Fibroblast of lung (primary cell): Measurements from ENCODE around the gene FHIT. TPM values are rescaled to one million over a fixed set of nuclear protein-coding genes. Genes with fewer than 3 reads are reported as not detected.

Experiments used
- DNase-seq, 2 donors: peaks; one replicate each; pipeline versions ENCODE4 v3.0.0 to v3.0.0-alpha.2; 2010; ENCODE audit warnings: low read depth in 2 of 2
- H2AFZ ChIP-seq: 2 replicates; pipeline ENCODE4 v1.5.1; 2012; ENCODE audit warnings: low read length, control low read depth, inconsistent platforms
- H3K27ac ChIP-seq: 2 replicates; pipeline ENCODE4 v1.5.1; 2011; ENCODE audit warnings: low read length, control low read depth; ENCODE audit not compliant: insufficient read depth
- H3K27me3 ChIP-seq: 2 replicates; pipeline ENCODE4 v1.5.1; 2011; ENCODE audit warnings: mild to moderate bottlenecking, low read length; ENCODE audit not compliant: control insufficient read depth, insufficient read depth
- H3K36me3 ChIP-seq: 2 replicates; pipeline ENCODE4 v1.5.1; 2011; ENCODE audit warnings: low read length; ENCODE audit not compliant: control insufficient read depth, insufficient read depth
- H3K4me1 ChIP-seq: 2 replicates; pipeline ENCODE4 v1.5.1; 2011; ENCODE audit warnings: low read length; ENCODE audit not compliant: control insufficient read depth, insufficient read depth; ENCODE audit errors: extremely low read depth
- H3K4me2 ChIP-seq: 2 replicates; pipeline ENCODE4 v1.5.1; 2011; ENCODE audit warnings: low read length, control low read depth; ENCODE audit not compliant: insufficient read depth; ENCODE audit errors: extremely low read depth
- H3K4me3 ChIP-seq, 4 experiments: fragments of 200-600 bp in 1 of 4; sonication (generic) in 1 of 4; replicated peaks in 1 of 4; 2 replicates each; pipeline ENCODE4 v1.5.1; 2011 to 2016; ENCODE audit warnings: low read length in 4 of 4, low read depth in 3 of 4, mild to moderate bottlenecking in 3 of 4, control low read depth in 2 of 4, inconsistent platforms in 1 of 4, mixed read lengths in 1 of 4; ENCODE audit not compliant: insufficient read depth in 1 of 4; ENCODE audit errors: control extremely low read depth in 1 of 4
- H3K79me2 ChIP-seq: 2 replicates; pipeline ENCODE4 v1.5.1; 2012; ENCODE audit warnings: mild to moderate bottlenecking, low read length, inconsistent platforms; ENCODE audit not compliant: control insufficient read depth, insufficient read depth
- H3K9ac ChIP-seq: 2 replicates; pipeline ENCODE4 v1.5.1; 2011; ENCODE audit warnings: mild to moderate bottlenecking, low read length, control low read depth; ENCODE audit not compliant: insufficient read depth
- H3K9me3 ChIP-seq: 2 replicates; pipeline ENCODE4 v1.5.1; 2012; ENCODE audit warnings: low read depth, low read length; ENCODE audit not compliant: control insufficient read depth, insufficient read depth
- H4K20me1 ChIP-seq: 2 replicates; pipeline ENCODE4 v1.5.1; 2011; ENCODE audit warnings: low read length; ENCODE audit not compliant: control insufficient read depth, insufficient read depth; ENCODE audit errors: extremely low read depth
- EZH2 ChIP-seq: IDR thresholded peaks from 2 replicates; pipeline ENCODE4 v1.5.1; 2012; ENCODE audit warnings: low read length, control low read depth, mild to moderate bottlenecking; ENCODE audit errors: missing control alignments
- polyA plus RNA-seq, 2 donors: library from polyadenylated mRNA; depleted of rRNA in 1 of 2; stranded (reverse) in 1 of 2; unstranded in 1 of 2; fragments of >200 nt; gene quantifications; 2 replicates each; pipeline ENCODE4 v1.2.1, GENCODE V29; 2011 to 2012; ENCODE audit warnings: missing spikeins in 1 of 2
- total RNA-seq: library from RNA; depleted of rRNA; stranded (reverse); fragments of >200 nt; gene quantifications from 2 replicates; pipeline ENCODE4 v1.2.1, GENCODE V29; 2014
- TF ChIP-seq, protein P1 (sequence below), 2 donors: IDR thresholded peaks in 1 of 2; conservative IDR thresholded peaks in 1 of 2; 1 replicate in 1 of 2; 2 replicates in 1 of 2; pipeline ENCODE4 v1.5.1; 2011 to 2012; ENCODE audit warnings: low read length in 2 of 2, control low read depth in 1 of 2, inconsistent platforms in 1 of 2, low read depth in 1 of 2, mild to moderate bottlenecking in 1 of 2

FHIT gene
- total and polyA plus RNA-seq, 2 donors (not counting 1 experiment from before 2014, with no cell fraction given): 0.79 to 2.1 TPM

- no peaks in the 10 kb centered on the region for H3K36me3 ChIP-seq
- H3K9me3 ChIP-seq: no peaks in the 10 kb centered on the region
- peak; percentile 26 to 70 for DNase-seq
- H3K4me1 ChIP-seq: no peaks in the 10 kb centered on the region
- H3K4me2 ChIP-seq: no peak overlapping the region
- no peaks in the 10 kb centered on the region for H3K79me2 ChIP-seq
- no peak overlapping the region for H3K9ac ChIP-seq
- no peaks in the 10 kb centered on the region for H3K27me3 ChIP-seq
- H3K27ac ChIP-seq: no peak overlapping the region
- no peaks in the 10 kb centered on the region for H4K20me1 ChIP-seq
- TF ChIP-seq EZH2: no peak
- TF ChIP-seq, protein P1, sequence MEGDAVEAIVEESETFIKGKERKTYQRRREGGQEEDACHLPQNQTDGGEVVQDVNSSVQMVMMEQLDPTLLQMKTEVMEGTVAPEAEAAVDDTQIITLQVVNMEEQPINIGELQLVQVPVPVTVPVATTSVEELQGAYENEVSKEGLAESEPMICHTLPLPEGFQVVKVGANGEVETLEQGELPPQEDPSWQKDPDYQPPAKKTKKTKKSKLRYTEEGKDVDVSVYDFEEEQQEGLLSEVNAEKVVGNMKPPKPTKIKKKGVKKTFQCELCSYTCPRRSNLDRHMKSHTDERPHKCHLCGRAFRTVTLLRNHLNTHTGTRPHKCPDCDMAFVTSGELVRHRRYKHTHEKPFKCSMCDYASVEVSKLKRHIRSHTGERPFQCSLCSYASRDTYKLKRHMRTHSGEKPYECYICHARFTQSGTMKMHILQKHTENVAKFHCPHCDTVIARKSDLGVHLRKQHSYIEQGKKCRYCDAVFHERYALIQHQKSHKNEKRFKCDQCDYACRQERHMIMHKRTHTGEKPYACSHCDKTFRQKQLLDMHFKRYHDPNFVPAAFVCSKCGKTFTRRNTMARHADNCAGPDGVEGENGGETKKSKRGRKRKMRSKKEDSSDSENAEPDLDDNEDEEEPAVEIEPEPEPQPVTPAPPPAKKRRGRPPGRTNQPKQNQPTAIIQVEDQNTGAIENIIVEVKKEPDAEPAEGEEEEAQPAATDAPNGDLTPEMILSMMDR (conservative IDR thresholded peaks at IDR 0.05 in 1 of 2, IDR thresholded peaks at IDR 0.05 in 1 of 2; ENCODE audit: low read depth in 1 of 2, low read length in 2 of 2): no peak
- no peak overlapping the region for H3K4me3 ChIP-seq
- H2AFZ ChIP-seq: no peak overlapping the region
These were observed 614.4 kb downstream of the FHIT start for GRCh38 chr3:60636846-60637245.

GRCh38 chr3:60633644-60634043, 617.6 kb downstream of the FHIT start:
- Histone ChIP-seq H3K4me1 (no peaks in the 10 kb centered on the region), H4K20me1 (no peaks in the 10 kb centered on the region), H2AFZ (no peak overlapping the region), H3K79me2 (no peaks in the 10 kb centered on the region), H3K4me2 (no peak overlapping the region), H3K9ac (no peak overlapping the region), H3K36me3 (no peaks in the 10 kb centered on the region), H3K9me3 (no peaks in the 10 kb centered on the region), H3K27ac (no peak overlapping the region), H3K4me3 (no peak overlapping the region), H3K27me3 (no peaks in the 10 kb centered on the region)
- DNase-seq: peak in 1 of 2 donors; percentile 10
- TF ChIP-seq, protein P1 (conservative IDR thresholded peaks at IDR 0.05 in 1 of 2, IDR thresholded peaks at IDR 0.05 in 1 of 2; ENCODE audit: low read depth in 1 of 2, low read length in 2 of 2): no peak
- no peak for TF ChIP-seq EZH2

GRCh38 chr3:60631509-60631908, 619.7 kb downstream of the FHIT start:
- Histone ChIP-seq H3K4me3 (no peak overlapping the region), H3K36me3 (no peaks in the 10 kb centered on the region)
- TF ChIP-seq EZH2: no peak
- TF ChIP-seq, protein P1 (conservative IDR thresholded peaks at IDR 0.05 in 1 of 2, IDR thresholded peaks at IDR 0.05 in 1 of 2; ENCODE audit: low read depth in 1 of 2, low read length in 2 of 2): no peak

More at GRCh38 chr3:60631509-60631908, 619.7 kb downstream of the FHIT start:
- no peaks in the 10 kb centered on the region for H3K9me3 ChIP-seq
- no peaks in the 10 kb centered on the region for H3K79me2 ChIP-seq
- H3K9ac ChIP-seq: no peak overlapping the region
- DNase-seq: no peak
- H3K27ac ChIP-seq: no peak overlapping the region
- H4K20me1 ChIP-seq: no peaks in the 10 kb centered on the region
- no peaks in the 10 kb centered on the region for H3K27me3 ChIP-seq
- H3K4me2 ChIP-seq: no peak overlapping the region
- H2AFZ ChIP-seq: no peak overlapping the region
- H3K4me1 ChIP-seq: no peaks in the 10 kb centered on the region
